GM18498 (cell line): ENCODE measurements around the gene PRKAG2.
"Not testable (repeated sequence)": the region's sequence is repeated elsewhere in the genome, so short reads cannot be mapped to it uniquely, and the experiment has no call there.

Experiments
- ATAC-seq: cut with Tn5 transposase; IDR thresholded peaks from one replicate; pipeline ENCODE4 v1.9.1; 2021; ENCODE audit warnings: mild to moderate bottlenecking, moderate library complexity; ENCODE audit not compliant: unreplicated experiment

PRKAG2 gene

DNA sequence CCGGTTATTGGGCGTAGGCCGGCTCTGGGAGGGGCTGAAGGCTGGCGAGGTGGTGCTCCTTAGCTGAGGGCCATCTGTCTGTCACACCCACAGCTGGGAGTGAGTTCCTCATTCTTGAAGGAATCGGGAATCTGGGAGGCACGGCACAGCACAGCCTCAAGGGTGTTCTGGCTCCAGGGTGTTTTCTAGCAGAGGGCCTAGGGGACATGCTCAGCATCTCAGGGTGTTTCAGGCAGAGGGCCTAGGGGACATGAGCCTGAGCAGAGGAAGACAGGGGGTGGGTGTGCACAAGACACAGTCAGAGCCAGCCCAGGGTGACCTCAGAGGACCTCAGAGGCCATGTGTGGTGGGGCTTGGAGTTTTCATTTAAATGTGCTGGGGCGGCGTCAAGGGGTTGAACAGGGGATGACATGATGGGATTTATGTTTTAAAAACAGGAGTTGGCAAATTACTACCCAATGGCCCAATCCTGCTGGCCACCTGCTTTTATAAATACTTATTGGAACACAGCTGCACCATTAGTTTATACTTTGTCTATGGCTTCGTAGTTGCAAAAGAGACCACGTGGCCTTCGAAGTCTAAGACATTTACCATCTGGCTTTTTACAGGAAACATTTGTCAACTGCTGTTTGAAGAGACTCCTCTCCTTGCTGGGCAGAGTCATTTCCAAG, 121.6 kb downstream of the PRKAG2 start:
- ATAC-seq = no peak

GRCh38 chr7:151754688-151755130, 122.2 kb downstream of the PRKAG2 start:
- no peak for ATAC-seq

DNA sequence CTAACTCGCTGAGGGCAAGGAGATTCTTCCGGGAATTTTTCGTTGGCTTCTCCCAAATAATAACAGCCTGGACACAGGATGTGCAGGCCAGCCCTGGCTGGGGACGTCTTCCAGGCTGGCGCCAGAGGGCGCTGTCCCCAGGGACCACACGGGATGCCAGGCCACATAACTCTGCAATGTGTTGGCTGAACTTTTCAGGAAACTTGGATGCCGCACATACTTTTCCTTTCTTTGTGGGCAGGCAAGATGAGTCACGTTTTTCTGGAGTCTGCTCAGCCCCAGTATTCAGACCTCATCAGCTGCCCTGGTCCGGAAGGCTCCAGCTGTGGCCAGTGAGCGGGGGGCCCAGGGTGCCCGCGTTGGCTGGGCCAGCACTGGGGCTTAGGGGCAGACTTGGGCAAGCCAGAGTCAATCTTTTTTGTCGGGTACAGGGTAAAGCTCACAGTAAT, 122.7 kb downstream of the PRKAG2 start:
- no peak for ATAC-seq

DNA sequence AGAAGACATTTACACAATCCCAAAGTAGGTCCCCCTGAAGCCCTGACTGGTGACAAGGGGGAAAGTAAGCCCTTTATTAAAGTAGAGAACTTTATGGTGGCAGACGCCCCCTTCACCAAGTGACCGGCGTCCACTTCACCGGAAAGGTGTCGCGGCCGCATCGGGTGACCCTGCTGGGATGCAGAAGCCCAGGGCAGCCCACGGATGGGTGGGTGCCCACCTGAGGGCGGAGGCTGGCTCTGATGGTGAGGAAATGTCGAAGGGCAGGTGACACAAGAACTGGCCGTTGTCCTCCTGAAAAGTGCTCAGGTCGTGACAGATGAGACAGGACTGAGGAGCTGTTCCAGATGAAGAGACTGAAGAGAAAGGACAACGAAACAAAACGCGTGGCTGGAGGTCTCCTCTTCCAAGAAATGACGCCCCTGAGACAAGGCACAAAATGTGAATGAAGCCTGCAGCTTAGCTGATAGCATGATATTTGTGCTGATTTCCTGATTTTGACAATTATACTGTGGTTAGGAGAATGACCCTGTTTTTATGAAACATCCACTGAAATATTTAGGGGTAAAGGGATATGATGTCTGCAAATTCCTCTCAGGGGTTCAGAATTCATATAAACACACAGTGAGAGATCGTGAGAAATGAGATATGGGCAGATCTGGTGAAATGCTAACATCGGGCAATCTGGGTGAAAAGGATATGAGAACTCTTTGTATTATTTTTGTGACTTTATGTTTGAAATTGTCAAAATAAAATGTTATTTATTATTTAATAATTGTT, 123.9 kb downstream of the PRKAG2 start:
- ATAC-seq = no peak

DNA sequence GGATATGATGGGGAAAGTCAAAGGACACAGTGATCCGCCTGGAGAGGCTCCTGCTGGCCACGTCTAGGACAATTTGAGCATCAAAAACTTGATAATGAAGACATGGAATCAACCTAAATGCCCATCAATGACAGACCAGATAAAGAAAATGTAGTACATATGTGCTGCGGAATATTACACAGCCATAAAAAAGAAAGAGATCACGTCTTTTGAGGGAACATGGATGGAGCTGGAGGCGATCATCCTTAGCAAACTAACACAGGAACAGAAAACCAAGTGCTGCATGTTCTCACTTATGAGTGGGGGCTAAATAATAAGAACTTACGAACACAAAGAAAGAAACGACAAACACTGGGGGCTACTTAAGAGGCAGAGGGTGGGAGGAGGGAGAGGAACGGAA, 124.9 kb downstream of the PRKAG2 start:
- ATAC-seq = no peak

- no peak for ATAC-seq
These were observed 128.2 kb downstream of the PRKAG2 start for GRCh38 chr7:151748733-151749132.

DNA sequence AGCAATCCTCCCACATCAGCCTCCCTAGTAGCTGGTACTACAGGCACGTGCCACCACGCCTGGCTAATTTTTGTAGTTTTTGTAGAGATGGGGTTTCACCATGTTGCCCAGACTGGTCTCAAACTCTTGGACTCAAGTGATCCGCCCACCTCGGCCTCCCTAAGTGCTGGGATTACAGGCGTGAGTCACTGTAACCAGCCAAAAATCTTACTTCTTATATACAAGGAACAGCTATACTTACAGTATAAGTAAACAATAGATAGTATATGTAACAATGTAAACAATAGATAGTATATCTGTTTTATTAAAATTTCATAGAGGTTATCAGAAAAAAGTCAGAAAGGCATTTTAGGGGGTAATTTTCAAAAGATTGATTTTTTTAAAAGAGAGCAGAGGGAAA, 128.9 kb downstream of the PRKAG2 start:
- not testable (repeated sequence) for ATAC-seq

- no peak for ATAC-seq
These were observed 131.2 kb downstream of the PRKAG2 start for GRCh38 chr7:151745706-151746105.

GRCh38 chr7:151744656-151745638, 132.0 kb downstream of the PRKAG2 start:
- ATAC-seq = no peak

- no peak for ATAC-seq
These were observed 132.8 kb downstream of the PRKAG2 start for GRCh38 chr7:151744051-151744580.

- no peak for ATAC-seq
These were observed 133.4 kb downstream of the PRKAG2 start for GRCh38 chr7:151743481-151743983.

GRCh38 chr7:151742713-151743480, 134.0 kb downstream of the PRKAG2 start:
- ATAC-seq = no peak

- no peak for ATAC-seq
These were observed 135.3 kb downstream of the PRKAG2 start for GRCh38 chr7:151741585-151741984.

DNA sequence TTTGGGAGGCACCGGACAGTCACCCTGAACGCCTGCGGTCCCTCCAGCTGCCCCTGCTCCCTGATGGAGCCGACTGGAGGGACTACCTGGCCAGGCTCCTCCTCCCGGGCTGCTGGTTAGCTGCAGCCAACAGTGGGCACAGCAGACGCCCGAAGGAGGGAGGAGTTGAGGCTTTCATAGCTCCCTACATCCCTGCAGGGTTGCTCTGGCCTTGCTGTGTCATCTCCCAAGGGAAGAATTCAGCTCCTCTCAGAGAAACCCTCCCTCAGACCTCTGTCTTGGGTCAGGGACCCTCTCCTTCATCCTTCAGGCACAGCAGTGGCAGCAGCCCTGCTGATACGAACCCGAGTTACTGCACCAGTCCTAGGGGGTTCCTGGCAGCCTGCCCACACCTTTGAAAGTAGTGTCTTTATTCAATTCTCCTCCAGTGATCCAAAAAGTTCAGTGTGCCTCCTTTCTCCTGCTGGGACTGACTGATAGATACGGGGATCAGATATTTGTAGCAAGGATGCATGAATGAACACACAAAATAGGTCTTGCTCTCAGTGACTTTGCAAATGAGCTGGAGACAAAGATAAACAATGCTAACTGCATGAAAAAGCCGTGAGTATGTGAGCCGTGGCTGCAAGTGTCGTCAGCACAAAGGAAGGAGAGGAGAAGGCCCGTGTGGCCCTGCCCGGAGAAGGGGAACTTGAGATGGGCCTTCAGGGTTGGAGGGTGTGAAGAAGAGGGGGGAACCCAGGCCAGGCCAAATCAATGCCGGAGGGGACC, 136.6 kb downstream of the PRKAG2 start:
- no peak for ATAC-seq

- no peak for ATAC-seq
These were observed 138.0 kb downstream of the PRKAG2 start for GRCh38 chr7:151738925-151739324.

GRCh38 chr7:151736403-151736909, 140.5 kb downstream of the PRKAG2 start:
- no peak for ATAC-seq

DNA sequence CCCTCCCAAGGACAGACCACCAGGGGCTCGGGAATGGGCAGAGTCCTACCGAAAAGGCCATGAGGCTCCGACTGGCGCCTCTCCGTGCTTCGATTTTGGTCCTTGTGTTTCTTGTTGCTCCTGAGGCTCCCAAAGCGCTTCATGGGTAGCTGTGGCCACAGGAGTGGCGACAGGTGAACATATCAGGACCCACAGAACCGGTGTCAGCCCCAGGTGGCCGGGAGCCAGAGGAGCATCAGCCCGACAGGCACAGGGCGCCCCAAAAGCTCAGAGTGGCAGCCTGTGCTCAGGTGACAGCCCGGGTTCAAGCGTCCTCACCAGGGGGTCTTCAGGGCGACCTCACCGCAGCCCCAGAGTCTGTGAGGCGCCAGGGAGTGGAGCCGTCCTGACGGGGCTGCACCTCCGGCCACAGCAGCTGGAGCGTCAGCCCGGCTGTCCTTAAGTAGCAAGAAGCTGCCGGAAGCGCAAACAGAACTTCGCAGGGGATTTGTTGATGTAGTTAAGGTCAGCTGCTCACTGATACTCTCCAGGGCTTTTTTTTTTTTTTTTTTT, 141.0 kb downstream of the PRKAG2 start:
- ATAC-seq = no peak

GRCh38 chr7:151735186-151735850, 141.6 kb downstream of the PRKAG2 start:
- no peak for ATAC-seq
